Cardiac muscle cell (in vitro differentiated cells and primary cell): ENCODE measurements around the gene VIT. TPM values are rescaled to one million over a fixed set of nuclear protein-coding genes. Genes with fewer than 3 reads are reported as not detected.

Experiments used
- DNase-seq, 2 donors: peaks; one replicate each; pipeline versions ENCODE4 v3.0.0 to v3.0.0-alpha.2; 2010 to 2017; ENCODE audit warnings: low read depth in 1 of 2, low spot score in 1 of 2
- H3K27ac ChIP-seq: fragments of 200-600 bp; sonication (generic); 2 replicates; pipeline ENCODE4 v1.5.1; 2016
- H3K27me3 ChIP-seq: fragments of 200-600 bp; sonication (generic); 2 replicates; pipeline ENCODE4 v1.6.0; 2016; ENCODE audit warnings: control low read depth
- H3K36me3 ChIP-seq: fragments of 200-600 bp; sonication (generic); 2 replicates; pipeline ENCODE4 v1.5.1; 2016; ENCODE audit warnings: control low read depth
- H3K4me1 ChIP-seq: fragments of 200-600 bp; sonication (generic); 2 replicates; pipeline ENCODE4 v1.8.1; 2017; ENCODE audit warnings: low read depth, mild to moderate bottlenecking, mixed run types
- H3K4me3 ChIP-seq: fragments of 200-600 bp; sonication (generic); 2 replicates; pipeline ENCODE4 v1.5.1; 2016; ENCODE audit warnings: mild to moderate bottlenecking
- H3K9me3 ChIP-seq: fragments of 200-600 bp; sonication (generic); 2 replicates; pipeline ENCODE4 v1.5.1; 2017; ENCODE audit warnings: low read depth, mild to moderate bottlenecking, control low read depth
- polyA plus RNA-seq: library from polyadenylated mRNA; unstranded; fragments of >200 nt; fragmentation: Nextera tagmentation; extraction: Ambion mirVana; gene quantifications from 2 replicates; pipeline ENCODE4 v1.2.1, GENCODE V29; 2016
- total RNA-seq: library from RNA; depleted of rRNA; stranded (reverse); fragments of >200 nt; gene quantifications from 2 replicates; pipeline ENCODE4 v1.2.3, GENCODE V29; 2016
- TF ChIP-seq, protein P1 (sequence below): IDR thresholded peaks from 2 replicates; pipeline ENCODE4 v1.5.1; 2012; ENCODE audit warnings: low read depth, mild to moderate bottlenecking, low read length

The VIT gene
- total and polyA plus RNA-seq, 2 experiments from 2014 or later, result not detected

DNA sequence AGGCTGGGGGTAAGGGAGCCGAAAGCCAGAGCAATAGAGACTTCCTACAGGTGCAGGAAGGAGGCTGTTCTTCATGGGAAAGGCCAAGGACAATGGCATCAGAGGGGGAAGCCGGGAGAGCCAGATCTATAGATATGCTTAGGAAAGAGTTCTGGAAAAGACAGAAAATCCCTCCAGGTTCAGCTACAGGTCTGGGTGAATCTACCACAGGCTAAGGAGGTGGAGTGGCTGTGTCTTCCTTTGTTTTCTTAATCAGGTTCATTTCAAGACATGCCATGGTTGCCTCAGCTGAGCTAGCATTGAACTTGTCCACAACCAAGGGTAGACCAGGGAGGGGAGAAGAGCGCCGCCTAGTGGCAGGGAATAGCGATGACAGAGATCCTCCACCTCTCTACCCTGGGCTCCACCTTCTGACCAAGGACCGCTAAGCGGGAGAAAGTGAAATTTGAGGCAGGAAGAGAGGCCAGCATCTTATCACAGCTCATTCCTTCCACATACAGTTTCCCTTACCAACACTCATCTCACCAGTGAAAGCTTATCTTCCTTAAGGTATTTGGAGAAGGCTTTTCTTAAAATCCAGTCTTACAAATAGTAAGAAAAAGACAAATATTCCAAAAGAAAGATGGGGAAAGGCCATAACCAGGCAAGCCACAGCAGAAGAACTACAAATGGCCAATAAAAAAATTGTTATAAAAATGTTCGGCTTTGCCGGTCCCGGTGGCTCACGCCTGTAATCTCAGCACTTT lies 74.2 kb downstream of the VIT start:
- no peak overlapping the region for H3K4me3 ChIP-seq
- no peak overlapping the region for H3K27ac ChIP-seq
- DNase-seq, result peak; percentile 30 to 49

DNA sequence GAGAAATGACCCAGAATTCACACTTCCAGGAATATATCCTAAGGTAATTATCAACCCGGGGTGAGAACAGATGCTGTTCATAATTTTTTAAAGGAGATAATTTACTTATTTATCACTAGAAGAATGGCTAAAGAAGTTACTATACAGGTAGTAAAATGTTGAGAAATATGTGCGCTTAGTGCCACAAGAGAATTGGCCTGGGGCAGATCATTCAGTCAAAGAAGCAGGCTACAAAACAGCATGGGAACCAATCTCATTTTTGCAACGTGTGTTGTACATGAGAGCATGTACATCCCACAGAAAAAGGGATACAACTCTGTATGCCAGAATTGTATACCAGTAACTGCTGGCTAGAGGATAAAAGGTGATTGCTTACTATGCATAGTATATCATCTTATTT lies 75.2 kb downstream of the VIT start:
- no peaks in the 10 kb centered on the region for H3K4me1 ChIP-seq
- no peaks in the 10 kb centered on the region for H3K36me3 ChIP-seq
- H3K9me3 ChIP-seq, result no peaks in the 10 kb centered on the region
- no peak overlapping the region for H3K27ac ChIP-seq
- DNase-seq, result no peak
- H3K27me3 ChIP-seq, result no peaks in the 10 kb centered on the region
- H3K4me3 ChIP-seq, result no peak overlapping the region
- TF ChIP-seq, protein P1, sequence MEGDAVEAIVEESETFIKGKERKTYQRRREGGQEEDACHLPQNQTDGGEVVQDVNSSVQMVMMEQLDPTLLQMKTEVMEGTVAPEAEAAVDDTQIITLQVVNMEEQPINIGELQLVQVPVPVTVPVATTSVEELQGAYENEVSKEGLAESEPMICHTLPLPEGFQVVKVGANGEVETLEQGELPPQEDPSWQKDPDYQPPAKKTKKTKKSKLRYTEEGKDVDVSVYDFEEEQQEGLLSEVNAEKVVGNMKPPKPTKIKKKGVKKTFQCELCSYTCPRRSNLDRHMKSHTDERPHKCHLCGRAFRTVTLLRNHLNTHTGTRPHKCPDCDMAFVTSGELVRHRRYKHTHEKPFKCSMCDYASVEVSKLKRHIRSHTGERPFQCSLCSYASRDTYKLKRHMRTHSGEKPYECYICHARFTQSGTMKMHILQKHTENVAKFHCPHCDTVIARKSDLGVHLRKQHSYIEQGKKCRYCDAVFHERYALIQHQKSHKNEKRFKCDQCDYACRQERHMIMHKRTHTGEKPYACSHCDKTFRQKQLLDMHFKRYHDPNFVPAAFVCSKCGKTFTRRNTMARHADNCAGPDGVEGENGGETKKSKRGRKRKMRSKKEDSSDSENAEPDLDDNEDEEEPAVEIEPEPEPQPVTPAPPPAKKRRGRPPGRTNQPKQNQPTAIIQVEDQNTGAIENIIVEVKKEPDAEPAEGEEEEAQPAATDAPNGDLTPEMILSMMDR, result no peak

More for the DNA sequence above, 74.2 kb downstream of the VIT start:
- TF ChIP-seq, protein P1, result peak; percentile 62
- H3K36me3 ChIP-seq, result no peaks in the 10 kb centered on the region
- H3K4me1 ChIP-seq, result no peaks in the 10 kb centered on the region
- no peaks in the 10 kb centered on the region for H3K9me3 ChIP-seq
- no peaks in the 10 kb centered on the region for H3K27me3 ChIP-seq

DNA sequence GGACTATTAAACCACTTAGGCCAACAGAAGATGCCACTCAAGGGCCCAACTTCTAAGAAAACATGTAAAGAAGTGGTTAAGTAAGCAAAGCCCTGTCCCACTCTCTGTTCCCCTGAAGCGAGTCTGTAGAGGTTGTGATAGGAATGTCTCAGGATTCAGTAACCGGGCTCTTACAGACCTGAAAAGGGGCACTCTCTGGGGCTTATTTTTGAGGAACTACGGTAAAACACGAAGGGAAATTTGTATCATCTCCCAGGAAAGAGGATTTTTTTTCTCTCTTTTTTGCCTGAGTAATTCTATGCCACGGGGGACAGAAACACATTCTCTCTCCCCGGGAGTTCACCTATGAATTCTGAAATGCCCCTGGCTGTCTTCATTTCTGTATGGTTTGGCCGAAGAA lies 77.4 kb downstream of the VIT start:
- H3K9me3 ChIP-seq, result no peaks in the 10 kb centered on the region
- no peaks in the 10 kb centered on the region for H3K4me1 ChIP-seq
- TF ChIP-seq, protein P1, result no peak
- H3K36me3 ChIP-seq, result no peaks in the 10 kb centered on the region
- H3K27me3 ChIP-seq, result no peaks in the 10 kb centered on the region
- H3K4me3 ChIP-seq, result no peak overlapping the region
- no peak overlapping the region for H3K27ac ChIP-seq
- no peak for DNase-seq

DNA sequence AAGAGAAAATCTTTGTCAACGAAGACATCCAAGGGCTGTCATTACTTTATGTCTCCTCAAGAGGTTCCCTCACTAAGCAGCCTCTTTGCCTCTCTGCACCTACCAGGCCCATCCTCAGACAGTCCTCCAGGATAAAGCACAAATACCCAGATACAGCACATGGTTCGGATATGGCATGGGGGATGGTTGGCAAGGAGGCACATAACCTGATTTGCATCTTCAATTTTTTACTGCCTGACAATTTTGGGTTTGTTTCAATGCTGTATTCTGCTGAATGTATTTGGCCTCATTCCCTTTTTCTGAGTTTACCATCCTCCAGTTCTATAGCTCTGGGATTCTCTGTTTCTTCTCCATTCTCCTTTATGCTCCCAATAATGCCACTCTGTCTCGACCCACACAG lies 78.8 kb downstream of the VIT start:
- no peak overlapping the region for H3K27ac ChIP-seq
- H3K4me3 ChIP-seq, result no peak overlapping the region
- no peaks in the 10 kb centered on the region for H3K36me3 ChIP-seq
- no peaks in the 10 kb centered on the region for H3K4me1 ChIP-seq
- no peak for DNase-seq
- H3K9me3 ChIP-seq, result no peaks in the 10 kb centered on the region
- no peaks in the 10 kb centered on the region for H3K27me3 ChIP-seq
- TF ChIP-seq, protein P1, result no peak

DNA sequence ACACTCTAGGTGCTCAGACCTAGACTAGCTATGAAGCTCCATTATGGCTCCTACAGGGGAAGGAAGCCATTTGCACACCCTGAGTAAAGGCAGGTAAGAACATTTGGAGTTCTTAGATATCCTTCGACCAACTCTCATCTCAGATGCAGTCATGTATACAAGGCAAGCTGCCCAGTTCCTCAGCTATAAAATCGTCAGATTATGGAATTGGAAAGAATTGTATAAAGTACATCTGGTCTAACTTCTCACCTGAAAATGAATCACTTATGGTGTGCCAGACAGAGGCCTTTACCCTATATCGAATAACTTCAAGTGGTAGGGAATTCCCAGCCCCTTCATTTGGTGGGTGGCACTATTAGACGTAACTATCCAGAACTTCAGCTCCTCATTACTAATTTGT lies 79.3 kb downstream of the VIT start:
- Histone ChIP-seq H3K9me3 (no peaks in the 10 kb centered on the region), H3K4me3 (no peak overlapping the region), H3K4me1 (no peaks in the 10 kb centered on the region), H3K27ac (no peak overlapping the region), H3K27me3 (no peaks in the 10 kb centered on the region), H3K36me3 (no peaks in the 10 kb centered on the region)
- DNase-seq, result no peak
- TF ChIP-seq, protein P1, result no peak
